GM21360 (cell line): ENCODE measurements around the gene TMEM117.
A peak's percentile ranks its signal among the peaks of the same experiment; 100 is the strongest.

ENCODE experiments used
- ATAC-seq: cut with Tn5 transposase; IDR thresholded peaks from one replicate; pipeline ENCODE4 v1.9.1; 2021; ENCODE audit warnings: mild to moderate bottlenecking, moderate library complexity; ENCODE audit not compliant: unreplicated experiment

TMEM117 gene

GRCh38 chr12:43883748-43884147 is 47.9 kb downstream of the TMEM117 start:
- ATAC-seq, result no peak

GRCh38 chr12:43884683-43885410 is 49.0 kb downstream of the TMEM117 start:
- ATAC-seq, result no peak

- no peak for ATAC-seq
Observed at GRCh38 chr12:43887397-43887796, 51.5 kb downstream of the TMEM117 start.

GRCh38 chr12:43891856-43892574 is 56.1 kb downstream of the TMEM117 start:
- ATAC-seq, result no peak

- ATAC-seq, result no peak
Observed at GRCh38 chr12:43893670-43894069, 57.8 kb downstream of the TMEM117 start.

- ATAC-seq, result no peak
Observed at GRCh38 chr12:43895580-43896206, 59.8 kb downstream of the TMEM117 start.

- ATAC-seq, result no peak
Observed at GRCh38 chr12:43896496-43896895, 60.6 kb downstream of the TMEM117 start.

- no peak for ATAC-seq
Observed at GRCh38 chr12:43898474-43898873, 62.6 kb downstream of the TMEM117 start.

GRCh38 chr12:43899574-43899973 is 63.7 kb downstream of the TMEM117 start:
- no peak for ATAC-seq

- no peak for ATAC-seq
Observed at GRCh38 chr12:43903686-43904085, 67.8 kb downstream of the TMEM117 start.

- no peak for ATAC-seq
Observed at GRCh38 chr12:43912859-43913258, 77.0 kb downstream of the TMEM117 start.

GRCh38 chr12:43914391-43914790 is 78.5 kb downstream of the TMEM117 start:
- ATAC-seq, result no peak

GRCh38 chr12:43914923-43915468 is 79.1 kb downstream of the TMEM117 start:
- ATAC-seq, result no peak

GRCh38 chr12:43917896-43918295 is 82.0 kb downstream of the TMEM117 start:
- ATAC-seq, result no peak

GRCh38 chr12:43921666-43922337 is 85.9 kb downstream of the TMEM117 start:
- no peak for ATAC-seq

GRCh38 chr12:43930032-43930431 is 94.2 kb downstream of the TMEM117 start:
- ATAC-seq, result no peak

GRCh38 chr12:43931187-43931586 is 95.3 kb downstream of the TMEM117 start:
- ATAC-seq, result no peak

GRCh38 chr12:43935581-43935980 is 99.7 kb downstream of the TMEM117 start:
- ATAC-seq, result no peak

- peak; percentile 63 for ATAC-seq
Observed at GRCh38 chr12:43937947-43938346, 102.1 kb downstream of the TMEM117 start.

GRCh38 chr12:43942379-43942778 is 106.5 kb downstream of the TMEM117 start:
- ATAC-seq, result no peak

- ATAC-seq, result no peak
Observed at GRCh38 chr12:43945983-43946382, 110.1 kb downstream of the TMEM117 start.
